HEK293 (cell line): ENCODE data around the gene CNKSR2.

Experiments used
- MZF1 ChIP-seq: fragments of 450-650 bp; formaldehyde crosslinking; IDR thresholded peaks from 2 replicates; pipeline ENCODE4 v1.5.1; 2017; ENCODE audit warnings: missing biosample characterization, missing genetic modification characterization, borderline replicate concordance
- REPIN1 ChIP-seq: fragments of 450-650 bp; formaldehyde crosslinking; IDR thresholded peaks from 2 replicates; pipeline ENCODE4 v1.5.1; 2017; ENCODE audit warnings: missing biosample characterization, missing genetic modification characterization, low read depth
- ZNF311 ChIP-seq: fragments of 450-650 bp; formaldehyde crosslinking; IDR thresholded peaks from 2 replicates; pipeline ENCODE4 v1.5.1; 2017; ENCODE audit warnings: missing biosample characterization, missing genetic modification characterization, borderline replicate concordance
- ZNF394 ChIP-seq: fragments of 450-650 bp; formaldehyde crosslinking; IDR thresholded peaks from 2 replicates; pipeline ENCODE4 v1.5.1; 2016; ENCODE audit warnings: missing biosample characterization, missing genetic modification characterization, mild to moderate bottlenecking, moderate library complexity, borderline replicate concordance
- ZNF707 ChIP-seq: fragments of 450-650 bp; formaldehyde crosslinking; IDR thresholded peaks from 2 replicates; pipeline ENCODE4 v1.5.1; 2016; ENCODE audit warnings: missing biosample characterization, missing genetic modification characterization
- ZNF791 ChIP-seq: fragments of 450-650 bp; formaldehyde crosslinking; IDR thresholded peaks from 2 replicates; pipeline ENCODE4 v1.5.1; 2016; ENCODE audit warnings: missing biosample characterization, missing genetic modification characterization
- TF ChIP-seq, protein P1 (sequence below): fragments of 450-650 bp; IDR thresholded peaks from 2 replicates; pipeline ENCODE4 v1.5.1; 2018; ENCODE audit warnings: missing biosample characterization, mild to moderate bottlenecking, missing genetic modification characterization
- TF ChIP-seq, protein P2 (sequence below): fragments of 450-650 bp; formaldehyde crosslinking; IDR thresholded peaks from 2 replicates; pipeline ENCODE4 v1.5.1; 2016; ENCODE audit warnings: missing biosample characterization, missing genetic modification characterization
- TF ChIP-seq, protein P3 (sequence below): fragments of 450-650 bp; formaldehyde crosslinking; IDR thresholded peaks from 2 replicates; pipeline ENCODE4 v1.5.1; 2016; ENCODE audit warnings: missing biosample characterization, missing genetic modification characterization
- TF ChIP-seq, protein P4 (sequence below): fragments of 450-650 bp; formaldehyde crosslinking; IDR thresholded peaks from 2 replicates; pipeline ENCODE4 v1.5.1; 2016; ENCODE audit warnings: missing biosample characterization, missing genetic modification characterization
- TF ChIP-seq, protein P5 (sequence below): fragments of 450-650 bp; formaldehyde crosslinking; IDR thresholded peaks from 2 replicates; pipeline ENCODE4 v1.5.1; 2017; ENCODE audit warnings: missing biosample characterization, missing genetic modification characterization
- TF ChIP-seq, protein P6 (sequence below): fragments of 450-650 bp; formaldehyde crosslinking; IDR thresholded peaks from 2 replicates; pipeline ENCODE4 v1.5.1; 2016; ENCODE audit warnings: missing biosample characterization, missing genetic modification characterization

DNA sequence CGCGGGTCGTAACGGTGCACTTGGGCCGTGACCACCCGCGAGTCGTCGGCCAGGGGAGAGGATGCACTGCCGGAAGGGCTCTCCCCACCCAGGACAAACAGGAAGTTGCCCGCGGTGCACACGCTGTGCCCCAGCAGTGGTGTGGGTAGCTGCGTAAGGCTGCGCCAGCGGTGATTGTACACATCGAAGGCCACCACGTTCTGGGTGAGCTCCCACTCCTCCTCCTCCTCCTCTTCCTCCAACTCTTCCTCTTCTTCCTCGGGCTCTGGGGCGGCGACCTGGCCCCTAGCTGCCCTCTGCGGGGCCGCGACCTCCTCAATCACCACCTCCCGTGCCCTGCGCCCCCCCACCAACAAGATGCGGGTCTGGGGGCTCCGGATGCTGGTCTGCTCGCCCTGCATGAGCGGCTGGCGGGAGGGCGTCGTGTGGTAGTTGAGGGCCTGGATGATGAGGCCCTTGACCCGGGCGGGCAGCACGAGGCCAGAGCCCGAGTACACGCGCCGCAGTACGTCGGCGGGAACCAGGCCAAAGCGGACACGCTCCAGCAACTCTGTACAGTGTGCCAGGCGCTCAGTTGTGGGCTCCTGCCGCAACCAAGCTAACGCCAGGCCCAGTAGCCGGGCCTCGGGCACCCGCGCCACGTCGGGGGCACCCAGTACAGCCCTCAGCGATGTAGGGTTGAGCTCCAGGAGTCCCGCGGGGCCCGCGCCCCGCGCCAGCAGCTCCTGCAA, 282.5 kb downstream of the CNKSR2 start:
- TF ChIP-seq, protein P1, sequence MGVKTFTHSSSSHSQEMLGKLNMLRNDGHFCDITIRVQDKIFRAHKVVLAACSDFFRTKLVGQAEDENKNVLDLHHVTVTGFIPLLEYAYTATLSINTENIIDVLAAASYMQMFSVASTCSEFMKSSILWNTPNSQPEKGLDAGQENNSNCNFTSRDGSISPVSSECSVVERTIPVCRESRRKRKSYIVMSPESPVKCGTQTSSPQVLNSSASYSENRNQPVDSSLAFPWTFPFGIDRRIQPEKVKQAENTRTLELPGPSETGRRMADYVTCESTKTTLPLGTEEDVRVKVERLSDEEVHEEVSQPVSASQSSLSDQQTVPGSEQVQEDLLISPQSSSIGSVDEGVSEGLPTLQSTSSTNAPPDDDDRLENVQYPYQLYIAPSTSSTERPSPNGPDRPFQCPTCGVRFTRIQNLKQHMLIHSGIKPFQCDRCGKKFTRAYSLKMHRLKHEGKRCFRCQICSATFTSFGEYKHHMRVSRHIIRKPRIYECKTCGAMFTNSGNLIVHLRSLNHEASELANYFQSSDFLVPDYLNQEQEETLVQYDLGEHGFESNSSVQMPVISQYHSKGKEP: no peak
- TF ChIP-seq, protein P2, sequence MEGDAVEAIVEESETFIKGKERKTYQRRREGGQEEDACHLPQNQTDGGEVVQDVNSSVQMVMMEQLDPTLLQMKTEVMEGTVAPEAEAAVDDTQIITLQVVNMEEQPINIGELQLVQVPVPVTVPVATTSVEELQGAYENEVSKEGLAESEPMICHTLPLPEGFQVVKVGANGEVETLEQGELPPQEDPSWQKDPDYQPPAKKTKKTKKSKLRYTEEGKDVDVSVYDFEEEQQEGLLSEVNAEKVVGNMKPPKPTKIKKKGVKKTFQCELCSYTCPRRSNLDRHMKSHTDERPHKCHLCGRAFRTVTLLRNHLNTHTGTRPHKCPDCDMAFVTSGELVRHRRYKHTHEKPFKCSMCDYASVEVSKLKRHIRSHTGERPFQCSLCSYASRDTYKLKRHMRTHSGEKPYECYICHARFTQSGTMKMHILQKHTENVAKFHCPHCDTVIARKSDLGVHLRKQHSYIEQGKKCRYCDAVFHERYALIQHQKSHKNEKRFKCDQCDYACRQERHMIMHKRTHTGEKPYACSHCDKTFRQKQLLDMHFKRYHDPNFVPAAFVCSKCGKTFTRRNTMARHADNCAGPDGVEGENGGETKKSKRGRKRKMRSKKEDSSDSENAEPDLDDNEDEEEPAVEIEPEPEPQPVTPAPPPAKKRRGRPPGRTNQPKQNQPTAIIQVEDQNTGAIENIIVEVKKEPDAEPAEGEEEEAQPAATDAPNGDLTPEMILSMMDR (tag by site-specific recombination): no peak
- TF ChIP-seq, protein P3, sequence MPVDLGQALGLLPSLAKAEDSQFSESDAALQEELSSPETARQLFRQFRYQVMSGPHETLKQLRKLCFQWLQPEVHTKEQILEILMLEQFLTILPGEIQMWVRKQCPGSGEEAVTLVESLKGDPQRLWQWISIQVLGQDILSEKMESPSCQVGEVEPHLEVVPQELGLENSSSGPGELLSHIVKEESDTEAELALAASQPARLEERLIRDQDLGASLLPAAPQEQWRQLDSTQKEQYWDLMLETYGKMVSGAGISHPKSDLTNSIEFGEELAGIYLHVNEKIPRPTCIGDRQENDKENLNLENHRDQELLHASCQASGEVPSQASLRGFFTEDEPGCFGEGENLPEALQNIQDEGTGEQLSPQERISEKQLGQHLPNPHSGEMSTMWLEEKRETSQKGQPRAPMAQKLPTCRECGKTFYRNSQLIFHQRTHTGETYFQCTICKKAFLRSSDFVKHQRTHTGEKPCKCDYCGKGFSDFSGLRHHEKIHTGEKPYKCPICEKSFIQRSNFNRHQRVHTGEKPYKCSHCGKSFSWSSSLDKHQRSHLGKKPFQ (tag by site-specific recombination): no peak
- TF ChIP-seq ZNF707 (tag by site-specific recombination) (no peak), ZNF394 (tag by site-specific recombination) (no peak), ZNF791 (tag by site-specific recombination) (no peak), MZF1 (tag by site-specific recombination) (no peak), ZNF311 (tag by site-specific recombination) (no peak), REPIN1 (tag by site-specific recombination) (no peak)
- TF ChIP-seq, protein P4, sequence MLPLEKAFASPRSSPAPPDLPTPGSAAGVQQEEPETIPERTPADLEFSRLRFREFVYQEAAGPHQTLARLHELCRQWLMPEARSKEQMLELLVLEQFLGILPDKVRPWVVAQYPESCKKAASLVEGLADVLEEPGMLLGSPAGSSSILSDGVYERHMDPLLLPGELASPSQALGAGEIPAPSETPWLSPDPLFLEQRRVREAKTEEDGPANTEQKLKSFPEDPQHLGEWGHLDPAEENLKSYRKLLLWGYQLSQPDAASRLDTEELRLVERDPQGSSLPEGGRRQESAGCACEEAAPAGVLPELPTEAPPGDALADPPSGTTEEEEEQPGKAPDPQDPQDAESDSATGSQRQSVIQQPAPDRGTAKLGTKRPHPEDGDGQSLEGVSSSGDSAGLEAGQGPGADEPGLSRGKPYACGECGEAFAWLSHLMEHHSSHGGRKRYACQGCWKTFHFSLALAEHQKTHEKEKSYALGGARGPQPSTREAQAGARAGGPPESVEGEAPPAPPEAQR (tag by site-specific recombination): no peak
- TF ChIP-seq, protein P5, sequence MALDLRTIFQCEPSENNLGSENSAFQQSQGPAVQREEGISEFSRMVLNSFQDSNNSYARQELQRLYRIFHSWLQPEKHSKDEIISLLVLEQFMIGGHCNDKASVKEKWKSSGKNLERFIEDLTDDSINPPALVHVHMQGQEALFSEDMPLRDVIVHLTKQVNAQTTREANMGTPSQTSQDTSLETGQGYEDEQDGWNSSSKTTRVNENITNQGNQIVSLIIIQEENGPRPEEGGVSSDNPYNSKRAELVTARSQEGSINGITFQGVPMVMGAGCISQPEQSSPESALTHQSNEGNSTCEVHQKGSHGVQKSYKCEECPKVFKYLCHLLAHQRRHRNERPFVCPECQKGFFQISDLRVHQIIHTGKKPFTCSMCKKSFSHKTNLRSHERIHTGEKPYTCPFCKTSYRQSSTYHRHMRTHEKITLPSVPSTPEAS (tag by site-specific recombination): no peak
- TF ChIP-seq, protein P6, sequence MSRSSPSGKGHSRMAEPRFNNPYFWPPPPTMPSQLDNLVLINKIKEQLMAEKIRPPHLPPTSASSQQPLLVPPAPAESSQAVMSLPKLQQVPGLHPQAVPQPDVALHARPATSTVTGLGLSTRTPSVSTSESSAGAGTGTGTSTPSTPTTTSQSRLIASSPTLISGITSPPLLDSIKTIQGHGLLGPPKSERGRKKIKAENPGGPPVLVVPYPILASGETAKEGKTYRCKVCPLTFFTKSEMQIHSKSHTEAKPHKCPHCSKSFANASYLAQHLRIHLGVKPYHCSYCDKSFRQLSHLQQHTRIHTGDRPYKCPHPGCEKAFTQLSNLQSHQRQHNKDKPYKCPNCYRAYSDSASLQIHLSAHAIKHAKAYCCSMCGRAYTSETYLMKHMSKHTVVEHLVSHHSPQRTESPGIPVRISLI (tag by site-specific recombination): no peak
